ENCODE data around the gene SHOC2.

Gene SHOC2

DNA sequence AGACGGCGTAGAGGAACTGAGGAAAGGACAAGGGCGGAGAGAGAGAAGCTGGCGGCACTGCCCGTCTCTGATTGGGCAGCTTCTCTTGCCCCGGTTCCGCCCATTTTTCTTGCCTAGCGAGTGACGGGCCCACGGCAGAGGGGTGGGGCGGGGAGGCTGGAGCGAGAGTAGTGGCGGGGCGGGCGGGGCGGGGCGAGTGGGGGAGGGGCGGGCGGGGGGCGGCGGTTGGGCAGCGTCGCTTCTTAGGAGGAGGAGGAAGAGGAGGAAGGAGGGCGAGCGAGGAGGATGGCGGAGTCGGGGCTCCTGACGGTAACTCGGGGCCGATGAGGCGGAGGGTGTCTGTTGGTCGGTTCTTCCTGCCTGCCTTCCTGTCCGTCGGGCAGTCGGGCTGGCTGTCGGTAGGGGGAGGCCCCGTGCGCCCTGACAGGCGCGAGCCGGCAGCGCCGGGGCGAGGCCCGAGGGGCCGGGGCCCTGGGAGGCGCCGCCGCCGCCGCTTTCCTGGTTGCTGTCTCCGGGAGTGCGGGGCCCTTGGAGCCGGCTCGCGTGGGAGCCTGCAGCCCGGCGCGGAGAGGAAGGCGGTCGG, at the start of gene SHOC2:
Gene SHOC2, plus strand, starts transcription at position 256 of the 583 bp plus-strand sequence. CDS start 44,755 bp downstream, outside the sequence.
- DNase-seq = peak; percentile 100

DNA sequence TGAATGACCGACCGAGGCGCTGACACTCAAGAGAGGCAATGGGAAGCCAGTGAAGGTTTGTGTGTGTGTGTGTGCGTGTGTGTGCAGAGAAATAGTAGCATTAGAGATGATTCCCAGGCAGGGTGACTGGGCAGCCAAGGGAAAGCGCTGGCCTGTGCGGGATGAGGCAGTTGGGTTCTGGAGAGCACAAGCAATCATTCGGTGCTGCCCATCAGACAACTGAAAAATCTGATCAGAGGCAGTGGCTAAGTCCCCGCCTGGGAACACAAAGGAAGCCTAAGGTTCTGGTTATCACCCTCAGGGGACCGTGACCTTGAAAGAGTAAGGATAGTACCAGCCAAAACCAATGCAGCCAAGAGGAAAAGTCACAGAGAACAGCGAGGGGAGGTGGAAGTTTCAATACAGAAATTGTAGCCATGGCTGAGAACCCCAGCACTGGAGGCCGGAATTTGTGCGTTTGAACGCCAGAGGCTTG, 48.5 kb upstream of the SHOC2 start:
- no peak for DNase-seq

DNA sequence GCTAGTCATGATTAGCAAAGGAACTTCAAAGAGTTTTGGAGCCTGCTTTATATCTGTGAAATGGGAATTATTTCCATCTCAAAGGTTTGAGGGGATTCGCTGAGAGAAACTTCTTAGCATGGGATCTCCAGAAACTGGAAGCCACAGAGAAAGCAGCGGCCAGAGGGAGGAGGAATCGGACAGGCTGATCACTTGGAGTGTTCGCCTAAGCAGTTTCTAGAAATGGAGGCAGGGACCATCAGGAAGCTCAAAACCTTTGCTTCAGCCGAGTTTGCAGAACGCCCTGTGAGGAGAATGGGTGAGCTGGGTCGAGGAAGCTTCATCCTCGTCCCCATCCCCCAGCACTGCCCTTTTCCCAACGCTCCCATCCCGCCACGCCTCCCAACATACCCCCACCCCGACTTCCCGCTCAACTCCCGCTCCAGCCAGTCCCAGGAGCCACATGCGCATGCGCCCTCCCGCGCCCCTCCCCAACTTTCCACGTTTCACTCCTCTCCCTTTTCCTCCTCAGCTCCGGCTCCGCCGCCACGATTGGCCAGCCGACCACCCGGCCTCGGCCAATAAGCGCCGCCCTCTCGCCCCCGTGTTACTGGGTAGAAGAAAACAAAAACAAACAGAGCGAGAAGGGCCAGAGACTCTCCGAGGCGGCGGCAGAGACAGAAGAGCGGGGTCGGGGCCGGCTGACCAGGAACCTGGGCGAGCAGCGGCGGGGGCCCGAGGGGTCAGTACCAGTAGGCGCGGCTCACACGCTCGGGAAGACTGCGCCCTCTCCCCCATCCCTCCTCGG, 47.9 kb upstream of the SHOC2 start, which contains the start of gene PDCD4:
Gene PDCD4, plus strand, starts transcription at position 631 of the 787 bp plus-strand sequence. CDS start 4,100 bp downstream, outside the sequence.
- peak; percentile 96 for DNase-seq

DNA sequence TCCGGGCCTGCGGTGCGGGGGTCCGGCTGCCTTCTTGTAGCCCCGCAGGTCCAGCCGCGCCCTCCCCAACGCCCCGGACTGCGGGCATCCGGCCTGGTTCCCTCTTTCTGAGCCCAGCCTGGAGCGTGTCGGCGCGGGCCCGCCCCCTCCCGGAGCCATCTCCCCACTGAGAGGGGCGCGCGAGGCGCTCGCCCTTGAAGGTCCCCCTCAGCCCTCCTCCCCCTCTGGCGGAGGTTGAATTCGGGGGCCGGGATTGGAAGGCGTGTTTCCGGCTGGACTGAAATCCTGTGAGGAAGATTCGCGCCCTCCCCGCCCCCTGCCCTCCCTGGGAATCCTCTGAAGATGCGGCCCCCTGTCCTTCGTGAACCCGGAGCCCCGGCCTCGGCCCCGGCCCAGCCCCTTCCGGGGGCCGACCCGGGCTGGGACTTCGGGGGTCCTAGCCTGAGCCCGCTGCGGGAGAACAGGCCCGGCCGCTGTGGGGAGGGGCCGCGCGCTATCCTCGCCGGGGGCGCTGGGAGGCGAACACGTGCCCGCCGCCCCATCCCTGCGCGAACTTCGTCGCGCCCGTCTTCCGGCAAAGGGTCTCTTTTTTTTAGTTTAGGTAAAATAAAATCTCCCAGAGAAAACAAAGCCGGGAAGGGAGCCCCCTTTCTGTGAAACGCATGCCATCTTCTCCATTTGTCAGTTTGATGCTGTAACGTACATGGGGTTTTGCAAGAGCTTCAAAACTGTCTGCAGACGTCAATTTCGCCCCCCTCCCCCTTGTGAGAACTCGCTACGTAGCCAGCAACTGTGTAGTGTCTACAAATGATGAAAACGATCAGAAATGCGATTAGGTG, 47.0 kb upstream of the SHOC2 start:
- DNase-seq = peak; percentile 93

DNA sequence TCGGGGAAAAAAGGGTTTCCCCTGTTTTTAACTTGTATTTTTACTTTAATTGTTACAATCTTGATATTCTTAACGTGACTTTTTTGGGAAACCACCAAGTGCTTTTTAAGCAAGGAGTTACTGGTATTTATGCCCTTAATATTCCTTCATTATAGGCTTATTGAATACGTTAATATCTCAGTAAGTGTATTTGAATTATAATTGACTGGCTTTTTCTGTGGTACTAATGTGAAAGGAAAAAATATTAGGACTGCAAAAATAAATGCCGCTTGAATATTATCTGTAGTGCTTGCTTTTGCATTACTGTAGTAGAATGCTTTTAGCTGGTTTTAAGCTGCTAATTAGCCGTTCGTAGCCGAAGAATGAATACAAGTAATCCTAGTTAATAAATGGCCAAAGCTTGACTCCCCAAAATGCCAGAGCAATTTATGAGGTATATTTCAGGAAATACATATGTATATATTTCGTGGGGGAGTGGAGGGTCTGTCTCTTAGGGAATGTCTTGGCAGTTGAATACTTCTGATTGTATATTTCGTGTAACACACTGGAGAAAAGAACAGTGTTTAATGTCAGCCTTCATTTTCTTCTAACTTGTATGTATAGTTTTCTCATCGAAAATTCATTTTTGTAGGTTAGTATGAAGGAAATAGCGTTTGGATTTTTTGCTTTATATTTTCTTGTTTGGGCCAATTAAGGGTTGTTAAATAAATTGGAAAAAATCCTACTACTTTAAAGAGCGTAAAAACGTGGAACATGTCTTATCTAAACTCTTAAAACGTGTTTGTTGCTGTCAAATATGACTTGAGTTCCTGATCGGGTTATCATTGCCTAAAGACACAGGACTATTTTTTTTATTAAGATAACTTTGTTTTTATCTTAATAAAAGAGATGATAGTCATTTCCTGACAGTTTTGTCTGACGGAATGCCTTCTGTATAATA, 46.1 kb upstream of the SHOC2 start:
- no peak for DNase-seq

DNA sequence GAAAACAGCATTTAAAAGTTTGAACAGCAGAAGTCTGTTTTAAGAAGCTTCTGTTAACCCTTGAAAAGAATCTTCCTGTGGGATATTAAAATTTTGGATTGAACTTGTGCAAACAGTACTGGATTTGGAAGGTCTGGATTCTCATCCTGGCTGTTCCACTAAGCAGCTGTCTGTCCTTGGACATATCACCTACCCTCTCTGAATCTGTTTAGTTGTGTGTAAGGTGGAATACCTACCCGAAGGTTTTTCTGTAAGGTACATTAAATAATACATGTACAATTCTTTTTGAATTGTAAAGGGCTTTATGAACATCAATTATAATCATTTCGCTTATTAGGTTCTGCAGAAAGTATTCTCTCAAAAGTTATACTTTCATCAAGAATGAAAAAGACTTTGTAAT, 45.5 kb upstream of the SHOC2 start:
- DNase-seq = no peak

DNA sequence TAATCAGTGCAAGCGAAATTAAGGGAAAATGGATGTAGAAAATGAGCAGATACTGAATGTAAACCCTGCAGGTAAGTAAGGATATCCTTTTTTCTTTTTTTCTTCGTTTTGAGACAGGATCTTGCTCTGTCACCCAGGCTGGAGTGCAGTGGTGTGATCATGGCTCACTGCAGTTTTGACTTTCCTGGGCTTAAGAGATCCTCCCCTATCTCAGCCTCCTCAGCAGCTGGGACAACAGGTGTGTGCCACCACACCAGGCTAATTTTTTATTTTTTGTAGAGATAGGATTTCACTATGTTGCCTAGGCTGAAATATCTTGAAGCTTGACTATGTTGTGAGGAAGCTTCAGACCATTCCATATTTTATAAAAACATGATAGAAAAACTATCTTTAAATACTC, 43.4 kb upstream of the SHOC2 start:
- no peak for DNase-seq

DNA sequence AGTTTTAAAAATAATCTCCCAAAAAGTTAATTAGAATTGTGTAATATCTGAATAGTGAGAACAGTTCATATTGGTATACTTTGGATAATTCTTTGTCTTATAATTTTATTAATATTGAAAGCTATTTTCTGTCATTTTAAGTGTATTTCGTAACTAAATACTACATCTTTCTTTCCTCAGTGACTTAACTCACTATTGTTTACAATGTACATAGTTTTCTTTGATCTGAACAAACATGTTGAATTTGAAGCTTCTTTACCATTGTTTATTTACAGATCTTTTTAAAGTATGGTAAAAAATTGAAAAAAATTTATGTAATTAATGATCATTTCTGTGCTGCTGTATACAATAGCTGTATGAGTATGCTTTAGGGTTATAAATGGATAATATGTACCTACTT, 42.6 kb upstream of the SHOC2 start:
- DNase-seq = no peak

DNA sequence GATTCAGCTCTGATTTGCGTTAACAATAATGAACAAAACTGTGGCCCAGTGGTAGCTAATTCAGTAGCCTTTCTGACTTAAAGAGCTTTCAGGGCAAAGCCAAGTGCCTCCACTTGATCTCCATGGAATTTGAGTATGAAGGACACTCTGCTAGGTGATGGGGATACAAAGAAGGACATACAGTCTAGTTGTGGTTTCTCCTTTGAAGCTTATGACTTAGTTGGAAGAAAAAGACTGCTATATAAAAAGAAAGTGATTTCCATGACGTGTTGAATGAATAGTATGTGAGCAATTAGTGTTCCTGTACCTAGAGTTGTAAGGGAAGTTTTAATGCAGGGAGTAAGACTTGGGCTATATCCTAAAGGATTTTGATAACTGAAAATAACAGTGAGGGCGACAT, 39.4 kb upstream of the SHOC2 start:
- no peak for DNase-seq

DNA sequence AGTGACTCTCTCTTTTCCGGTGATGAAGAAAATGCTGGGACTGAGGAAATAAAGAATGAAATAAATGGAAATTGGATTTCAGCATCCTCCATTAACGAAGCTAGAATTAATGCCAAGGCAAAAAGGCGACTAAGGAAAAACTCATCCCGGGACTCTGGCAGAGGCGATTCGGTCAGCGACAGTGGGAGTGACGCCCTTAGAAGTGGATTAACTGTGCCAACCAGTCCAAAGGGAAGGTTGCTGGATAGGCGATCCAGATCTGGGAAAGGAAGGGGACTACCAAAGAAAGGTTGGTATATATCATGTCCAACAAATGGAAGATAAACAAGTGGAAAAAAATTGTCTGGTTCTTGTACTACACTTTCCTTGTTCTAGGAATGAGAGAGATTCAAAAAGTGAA, 38.2 kb upstream of the SHOC2 start:
- DNase-seq = no peak

DNA sequence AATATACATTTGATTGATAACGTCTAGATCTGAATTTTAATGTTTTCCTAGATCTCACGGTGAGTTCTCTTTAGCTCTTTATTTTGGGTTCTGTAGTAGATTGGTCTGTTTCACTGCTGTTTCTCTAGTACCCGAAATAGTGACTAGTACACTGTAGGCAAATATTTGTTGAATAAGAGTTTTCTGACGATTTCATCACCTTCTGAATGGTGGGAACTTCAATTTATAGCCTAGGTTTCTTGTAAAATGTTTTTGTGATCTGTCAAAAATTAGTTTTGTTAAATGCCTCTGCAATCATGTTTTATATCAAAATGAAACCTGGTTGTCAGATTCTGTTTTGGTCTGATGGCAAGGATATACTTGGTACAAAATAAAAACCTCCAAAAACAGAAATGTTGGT, 37.5 kb upstream of the SHOC2 start:
- DNase-seq = no peak

DNA sequence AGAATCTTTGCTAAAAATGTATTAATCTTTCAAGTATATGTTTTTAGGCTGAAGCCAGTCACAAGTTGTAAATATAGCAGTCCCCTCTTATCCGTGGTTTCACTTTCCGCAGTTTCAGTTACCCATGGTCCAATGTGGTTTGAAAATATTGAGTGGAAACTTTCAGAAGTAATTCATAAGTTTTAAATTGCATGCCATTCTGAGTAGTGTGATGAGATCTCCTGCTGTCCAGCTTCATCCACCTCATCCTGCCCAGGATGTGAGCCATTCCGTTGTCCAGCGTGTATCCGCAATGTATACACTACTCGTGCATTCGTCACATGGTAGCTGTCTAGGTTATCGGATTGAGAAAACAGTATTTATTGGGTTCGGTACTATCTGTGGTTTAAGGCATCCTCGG, 35.5 kb upstream of the SHOC2 start:
- DNase-seq = no peak

DNA sequence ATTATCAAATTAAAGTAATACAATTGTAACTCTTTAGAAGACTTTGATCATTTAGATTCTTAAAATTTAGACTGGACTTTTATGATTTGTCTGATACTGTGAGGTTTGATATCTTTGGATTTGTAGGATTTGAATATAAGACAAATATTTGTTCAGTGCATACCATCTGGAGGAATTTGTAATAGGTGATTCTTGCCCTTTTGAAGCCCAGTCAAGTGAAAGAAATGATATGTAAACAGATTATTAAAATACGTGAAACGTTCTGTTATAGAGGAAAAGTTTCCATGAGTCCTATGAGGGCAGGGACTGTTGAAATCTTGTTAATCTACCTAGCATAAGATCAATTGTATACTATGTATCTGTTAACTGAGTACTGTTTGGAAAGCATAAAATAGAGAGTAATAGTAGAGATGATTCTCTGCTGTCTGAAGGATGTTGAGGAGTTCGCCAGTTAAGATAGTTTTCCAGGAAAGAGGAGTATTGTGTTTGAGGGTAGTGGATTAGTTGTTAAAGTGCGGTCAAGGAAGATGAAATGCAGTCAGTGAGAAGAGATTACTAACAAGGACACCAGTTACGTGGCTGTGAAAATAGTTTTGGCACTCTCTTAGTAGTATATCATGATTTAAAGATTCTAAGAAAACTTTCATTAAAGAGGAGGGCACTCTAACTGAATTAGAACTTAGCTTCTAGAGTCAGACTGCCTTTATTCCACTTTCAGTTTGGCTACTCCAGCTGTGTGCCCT, 33.3 kb upstream of the SHOC2 start:
- DNase-seq = no peak

DNA sequence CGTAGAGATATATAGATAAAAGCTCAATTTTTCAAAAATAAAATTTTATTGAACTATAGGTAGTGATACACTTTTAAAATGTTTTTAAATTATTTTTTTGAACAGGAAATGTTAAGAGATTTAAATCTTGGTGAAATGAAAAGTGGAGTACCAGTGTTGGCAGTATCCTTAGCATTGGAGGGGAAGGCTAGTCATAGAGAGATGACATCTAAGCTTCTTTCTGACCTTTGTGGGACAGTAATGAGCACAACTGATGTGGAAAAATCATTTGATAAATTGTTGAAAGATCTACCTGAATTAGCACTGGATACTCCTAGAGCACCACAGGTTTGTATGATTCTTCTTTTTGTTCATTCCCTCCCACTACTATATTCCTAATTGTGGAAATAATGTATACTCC, 31.8 kb upstream of the SHOC2 start:
- no peak for DNase-seq

DNA sequence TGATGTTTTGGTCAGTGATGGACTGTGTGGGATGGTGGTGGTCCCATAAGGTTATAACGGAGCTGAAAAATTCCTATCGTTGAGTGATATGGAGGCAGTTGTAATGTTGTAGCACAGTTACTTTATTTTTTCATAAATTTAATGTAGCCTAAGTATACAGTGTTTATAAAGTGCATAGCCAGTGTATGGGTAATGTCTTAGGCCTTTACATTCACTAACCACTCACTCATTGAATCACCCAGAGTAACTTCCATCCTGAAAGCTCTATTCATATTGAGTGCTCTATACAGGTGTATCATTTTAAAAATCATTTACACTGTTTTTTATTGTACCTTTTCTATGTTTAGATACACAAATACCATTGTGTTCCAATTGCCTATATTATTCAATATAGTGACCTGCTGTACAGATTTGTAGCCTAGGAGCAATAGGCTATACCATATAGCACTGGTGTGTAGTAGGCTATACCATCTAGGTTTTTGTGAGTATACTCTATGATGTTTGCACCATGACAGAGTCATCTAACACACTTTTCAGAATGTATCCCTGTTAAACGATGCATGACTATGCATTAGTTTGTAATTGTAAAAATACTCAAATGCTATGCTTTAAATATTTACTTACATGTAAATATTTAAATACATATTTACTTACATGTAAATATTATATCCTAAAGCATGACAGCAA, 26.7 kb upstream of the SHOC2 start:
- DNase-seq = no peak

DNA sequence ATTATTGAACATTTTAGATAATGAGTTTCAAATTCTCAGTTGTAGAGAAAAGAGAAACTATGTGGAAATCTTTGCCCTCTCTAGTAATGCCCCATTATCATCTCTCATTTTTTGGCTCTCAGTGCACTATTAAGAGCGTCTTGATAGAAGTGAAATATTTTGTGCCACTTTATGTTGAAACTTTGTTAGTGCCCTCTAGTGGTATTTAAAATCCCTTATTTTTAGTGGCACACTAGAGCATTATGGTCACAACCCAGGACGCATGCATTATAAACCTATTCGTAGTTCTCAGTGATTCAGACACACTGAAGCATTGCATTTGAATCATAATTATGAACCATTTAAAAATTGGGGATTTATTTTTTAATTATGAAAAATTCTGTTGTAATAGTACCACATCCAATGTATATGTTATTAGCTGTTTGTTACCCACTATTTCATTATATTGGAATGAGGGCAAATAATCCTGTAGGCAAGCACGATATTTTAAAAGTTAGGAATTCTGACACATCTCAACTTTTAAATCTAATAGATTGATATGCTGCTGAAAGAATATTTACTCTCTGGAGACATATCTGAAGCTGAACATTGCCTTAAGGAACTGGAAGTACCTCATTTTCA, 25.7 kb upstream of the SHOC2 start:
- DNase-seq = peak in 1 of 2 donors; percentile 78

DNA sequence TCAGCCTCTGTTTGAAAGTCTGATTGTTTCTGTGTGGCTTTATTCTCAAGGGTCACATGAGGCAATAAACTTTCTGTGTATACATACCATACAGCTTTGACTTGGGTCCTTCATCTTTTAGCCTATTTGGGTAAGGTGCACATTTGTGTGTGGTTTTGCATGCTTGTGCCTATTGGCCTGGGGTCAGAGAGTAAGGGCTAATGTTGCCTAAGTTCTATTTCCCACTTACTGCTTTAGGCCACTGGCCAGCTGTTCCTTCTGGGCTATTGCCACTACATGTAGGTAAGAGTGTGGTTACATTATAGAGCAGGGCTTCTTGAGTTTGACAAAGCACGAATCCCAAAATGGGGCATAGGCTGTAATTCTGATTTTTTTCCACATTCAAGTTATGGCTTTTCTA, 22.2 kb upstream of the SHOC2 start:
- DNase-seq = no peak

DNA sequence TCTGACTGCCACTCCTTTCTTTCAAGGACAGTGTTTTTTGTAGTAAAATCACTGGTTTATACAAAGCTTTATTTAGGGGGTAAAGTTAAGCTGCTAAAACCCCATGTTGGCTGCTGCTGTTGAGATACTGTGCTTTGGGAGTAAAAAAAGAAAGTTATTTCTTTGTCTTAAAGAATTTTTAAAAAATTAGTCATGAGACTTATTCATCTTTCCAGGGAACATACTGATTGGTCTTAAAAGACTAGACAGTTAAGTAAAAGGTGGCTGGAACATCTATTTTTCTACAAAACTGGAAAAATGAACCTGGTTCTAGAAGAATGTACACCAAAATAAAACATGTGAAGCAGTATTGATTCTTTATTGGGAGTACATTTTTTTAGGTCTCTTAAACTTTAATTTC, 21.0 kb upstream of the SHOC2 start:
- DNase-seq = no peak

DNA sequence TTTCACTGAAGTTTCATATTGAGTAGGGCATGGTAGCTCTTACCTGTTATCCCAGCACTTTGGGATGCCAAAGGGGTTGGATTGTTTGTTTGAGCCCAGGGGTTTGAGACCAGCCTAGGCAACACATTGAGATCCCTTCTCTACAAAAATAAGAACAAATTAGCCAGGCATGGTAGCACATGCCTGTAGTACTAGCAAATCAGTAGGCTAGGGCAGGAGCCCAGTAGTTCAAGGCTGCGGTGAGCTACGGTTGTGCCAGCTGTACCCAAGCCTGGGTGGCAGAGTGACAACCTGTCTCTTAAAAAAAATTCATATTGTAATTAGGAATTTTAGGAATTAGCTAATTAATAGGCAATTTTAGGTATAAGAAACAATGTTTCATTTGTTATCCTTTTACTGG, 18.4 kb upstream of the SHOC2 start:
- DNase-seq = no peak
